Measurements from ENCODE around the gene PRSS27.
"Not testable (repeated sequence)": the region's sequence is repeated elsewhere in the genome, so short reads cannot be mapped to it uniquely, and the experiment has no call there.

- not testable (repeated sequence) for TF ChIP-seq CTCF (IDR thresholded peaks at IDR 0.05); ZFX (IDR thresholded peaks at IDR 0.05; ENCODE audit: borderline replicate concordance)
These were observed 43.1 kb downstream of the PRSS27 start for GRCh38 chr16:2676937-2677336.

Data from 22Rv1 (cell line).